KMS-11 (cell line): ENCODE measurements around the gene CCDC43.
"Not testable (repeated sequence)": the region's sequence is repeated elsewhere in the genome, so short reads cannot be mapped to it uniquely, and the experiment has no call there.

Experiments used
- H2AFZ ChIP-seq: fragments of 200-600 bp; sonication (generic); 2 replicates; pipeline ENCODE4 v1.6.1; 2016; ENCODE audit warnings: antibody characterized with exemption, mixed run types, low read depth
- H3K27ac ChIP-seq: fragments of 200-600 bp; sonication (generic); 2 replicates; pipeline ENCODE4 v1.6.1; 2016; ENCODE audit warnings: mild to moderate bottlenecking, mixed run types
- H3K27me3 ChIP-seq: fragments of 200-600 bp; sonication (generic); 2 replicates; pipeline ENCODE4 v1.6.1; 2017; ENCODE audit warnings: mild to moderate bottlenecking, low read depth, mixed run types, moderate library complexity; ENCODE audit not compliant: insufficient read depth
- H3K36me3 ChIP-seq: fragments of 200-600 bp; sonication (generic); 2 replicates; pipeline ENCODE4 v1.6.1; 2017; ENCODE audit warnings: mild to moderate bottlenecking, mixed run types; ENCODE audit not compliant: insufficient read depth
- H3K4me1 ChIP-seq: fragments of 200-600 bp; sonication (generic); 2 replicates; pipeline ENCODE4 v1.6.1; 2016; ENCODE audit warnings: mild to moderate bottlenecking, low read depth, mixed run types; ENCODE audit not compliant: poor library complexity, severe bottlenecking
- H3K4me2 ChIP-seq: fragments of 200-600 bp; sonication (generic); 2 replicates; pipeline ENCODE4 v1.7.0; 2016; ENCODE audit warnings: mild to moderate bottlenecking, mixed run types
- H3K4me3 ChIP-seq: fragments of 200-600 bp; sonication (generic); IDR thresholded peaks from 2 replicates; pipeline ENCODE4 v1.6.1; 2017; ENCODE audit warnings: low read depth, low read length, mixed read lengths; ENCODE audit not compliant: insufficient read depth
- H3K79me2 ChIP-seq: fragments of 200-600 bp; sonication (generic); 2 replicates; pipeline ENCODE4 v1.6.1; 2016; ENCODE audit warnings: low read depth, mixed run types; ENCODE audit not compliant: insufficient read depth
- H3K9ac ChIP-seq: fragments of 200-600 bp; sonication (generic); 2 replicates; pipeline ENCODE4 v1.6.1; 2016; ENCODE audit warnings: mild to moderate bottlenecking, mixed run types
- H4K20me1 ChIP-seq: fragments of 200-600 bp; sonication (generic); 2 replicates; pipeline ENCODE4 v1.6.1; 2016; ENCODE audit warnings: mild to moderate bottlenecking, mixed run types; ENCODE audit not compliant: insufficient read depth
- CTCF ChIP-seq: fragments of 200-600 bp; sonication (generic); conservative IDR thresholded peaks from 2 replicates; pipeline ENCODE4 v1.6.1; 2017; ENCODE audit warnings: low read depth, mild to moderate bottlenecking, antibody characterized with exemption, low read length, moderate library complexity, mixed read lengths

Gene CCDC43

GRCh38 chr17:44707755-44708400 is 18.3 kb upstream of the CCDC43 start:
- H3K4me1 ChIP-seq: peaks cover 20% of the 10 kb centered on the region

GRCh38 chr17:44700288-44700687 is 10.7 kb upstream of the CCDC43 start:
- not testable (repeated sequence) for H3K9ac ChIP-seq, H3K4me1 ChIP-seq, H3K4me2 ChIP-seq, H3K36me3 ChIP-seq, H4K20me1 ChIP-seq, H3K4me3 ChIP-seq, H3K27ac ChIP-seq, H3K79me2 ChIP-seq, H2AFZ ChIP-seq, H3K27me3 ChIP-seq

More at GRCh38 chr17:44707755-44708400, 18.3 kb upstream of the CCDC43 start:
- peak overlapping the region; percentile 99 for H2AFZ ChIP-seq
- no peak for TF ChIP-seq CTCF
- no peaks in the 10 kb centered on the region for H4K20me1 ChIP-seq
- H3K36me3 ChIP-seq: no peaks in the 10 kb centered on the region
- H3K4me3 ChIP-seq: peak overlapping the region; percentile 31
- H3K79me2 ChIP-seq: peaks cover 19% of the 10 kb centered on the region; the same call in 1 of the 2 replicates
- peak overlapping the region; percentile 99 for H3K4me2 ChIP-seq
- H3K27me3 ChIP-seq: no peaks in the 10 kb centered on the region
- peak overlapping the region; percentile 61 for H3K9ac ChIP-seq
- peak overlapping the region; percentile 39 for H3K27ac ChIP-seq

- no peaks in the 10 kb centered on the region for H3K27me3 ChIP-seq
- H3K4me3 ChIP-seq: no peak overlapping the region
- H3K79me2 ChIP-seq: peaks cover 13% of the 10 kb centered on the region; the same call in 1 of the 2 replicates
- no peak overlapping the region for H2AFZ ChIP-seq
- H3K36me3 ChIP-seq: no peaks in the 10 kb centered on the region
- H3K4me1 ChIP-seq: peaks cover 19% of the 10 kb centered on the region
- no peak overlapping the region for H3K27ac ChIP-seq
- H3K4me2 ChIP-seq: no peak overlapping the region
- H3K9ac ChIP-seq: no peak overlapping the region
- no peak for TF ChIP-seq CTCF
- H4K20me1 ChIP-seq: no peaks in the 10 kb centered on the region
These were observed 4.0 kb upstream of the CCDC43 start for GRCh38 chr17:44693609-44694008.

- Histone ChIP-seq H3K4me1 (peaks cover 26% of the 10 kb centered on the region), H2AFZ (peak overlapping the region; percentile 92), H3K79me2 (peaks cover 23% of the 10 kb centered on the region; the same call in 1 of the 2 replicates), H3K27ac (peak overlapping the region; percentile 66; the same call in 1 of the 2 replicates), H3K4me2 (peak overlapping the region; percentile 91)
- not testable (repeated sequence) for H3K4me3 ChIP-seq, H3K36me3 ChIP-seq, H4K20me1 ChIP-seq, H3K9ac ChIP-seq, H3K27me3 ChIP-seq
- peak; percentile 49; the same call in 1 of the 2 replicates for TF ChIP-seq CTCF
These were observed 1.2 kb upstream of the CCDC43 start for GRCh38 chr17:44690746-44691306.
